Measurements from ENCODE around the gene THBS4. TPM values are rescaled to one million over a fixed set of nuclear protein-coding genes. Genes with fewer than 3 reads are reported as not detected.

THBS4 gene
- total RNA-seq, 2 donors from 2014 or later, result 0.79 to 8.2 TPM

Other genes starting within 250 kb of the THBS4 start
- gene MTX3, start 44.1 kb upstream of the THBS4 start, total RNA-seq, result 1 to 10 TPM; 7.9 to 8.4 TPM
- 100 to 1,000 TPM; 147 to 152 TPM for gene SERINC5, start 220.7 kb downstream of the THBS4 start, total RNA-seq

All from left colon (tissue), 2 donors.